ENCODE measurements around the gene ULK2. TPM values are rescaled to one million over a fixed set of nuclear protein-coding genes. Genes with fewer than 3 reads are reported as not detected.

Gene ULK2
- total RNA-seq, 1 experiment from 2014 or later = 18.8 TPM

DNA sequence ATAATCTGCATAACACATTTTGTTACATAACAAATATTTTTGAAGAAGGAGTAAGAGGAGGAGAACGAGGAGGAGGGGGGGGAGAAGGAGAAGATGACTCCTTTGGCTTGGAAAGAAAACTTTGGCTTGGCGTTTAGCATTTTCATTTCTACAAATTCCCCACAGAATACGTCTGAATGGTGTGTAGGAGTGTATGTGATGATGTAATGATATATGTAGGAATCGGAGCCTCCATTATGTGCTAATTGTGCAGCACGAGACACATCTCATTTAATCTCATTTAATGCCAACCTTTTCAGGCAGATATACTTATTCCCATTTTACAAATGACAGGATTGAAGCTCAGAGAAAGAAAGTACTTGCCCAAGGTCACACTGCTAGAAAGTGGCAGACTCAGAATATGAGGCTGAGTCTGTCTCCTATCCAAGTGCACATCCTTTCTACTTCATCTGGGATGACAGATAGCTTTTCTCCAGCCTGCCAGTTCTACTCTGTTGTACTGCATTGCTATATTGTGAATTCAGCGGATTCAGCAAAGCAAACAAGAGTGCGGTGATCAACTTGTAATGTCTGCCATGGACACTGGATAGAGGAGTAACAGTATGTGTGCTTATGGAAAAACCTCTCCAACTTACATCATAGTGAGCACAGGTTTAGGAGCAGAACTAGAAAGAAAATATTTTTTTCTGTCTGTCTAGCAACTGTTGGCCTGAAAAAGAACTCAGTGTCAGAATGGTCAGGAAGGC, 140.9 kb downstream of the ULK2 start:
- no peak for DNase-seq (ENCODE audit: low spot score)

DNA sequence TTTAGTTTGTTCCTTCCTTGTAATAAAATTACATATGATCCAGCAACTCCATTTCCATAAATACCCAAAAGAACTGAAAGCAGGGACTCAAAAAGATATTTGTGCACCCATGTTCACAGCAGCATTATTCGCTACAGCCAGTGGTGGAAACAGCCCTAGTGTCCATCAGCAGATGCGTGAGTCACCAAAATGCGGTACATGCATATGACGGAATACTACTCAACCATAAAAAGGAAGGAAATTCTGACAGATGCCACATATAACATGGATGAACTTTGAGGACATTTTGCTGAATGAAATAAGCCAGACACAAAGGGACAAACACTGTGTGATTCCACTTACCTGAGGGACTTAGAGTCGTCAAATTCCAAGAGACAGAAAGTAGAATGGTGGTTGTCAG, 142.2 kb downstream of the ULK2 start:
- no peak for DNase-seq (ENCODE audit: low spot score)

DNA sequence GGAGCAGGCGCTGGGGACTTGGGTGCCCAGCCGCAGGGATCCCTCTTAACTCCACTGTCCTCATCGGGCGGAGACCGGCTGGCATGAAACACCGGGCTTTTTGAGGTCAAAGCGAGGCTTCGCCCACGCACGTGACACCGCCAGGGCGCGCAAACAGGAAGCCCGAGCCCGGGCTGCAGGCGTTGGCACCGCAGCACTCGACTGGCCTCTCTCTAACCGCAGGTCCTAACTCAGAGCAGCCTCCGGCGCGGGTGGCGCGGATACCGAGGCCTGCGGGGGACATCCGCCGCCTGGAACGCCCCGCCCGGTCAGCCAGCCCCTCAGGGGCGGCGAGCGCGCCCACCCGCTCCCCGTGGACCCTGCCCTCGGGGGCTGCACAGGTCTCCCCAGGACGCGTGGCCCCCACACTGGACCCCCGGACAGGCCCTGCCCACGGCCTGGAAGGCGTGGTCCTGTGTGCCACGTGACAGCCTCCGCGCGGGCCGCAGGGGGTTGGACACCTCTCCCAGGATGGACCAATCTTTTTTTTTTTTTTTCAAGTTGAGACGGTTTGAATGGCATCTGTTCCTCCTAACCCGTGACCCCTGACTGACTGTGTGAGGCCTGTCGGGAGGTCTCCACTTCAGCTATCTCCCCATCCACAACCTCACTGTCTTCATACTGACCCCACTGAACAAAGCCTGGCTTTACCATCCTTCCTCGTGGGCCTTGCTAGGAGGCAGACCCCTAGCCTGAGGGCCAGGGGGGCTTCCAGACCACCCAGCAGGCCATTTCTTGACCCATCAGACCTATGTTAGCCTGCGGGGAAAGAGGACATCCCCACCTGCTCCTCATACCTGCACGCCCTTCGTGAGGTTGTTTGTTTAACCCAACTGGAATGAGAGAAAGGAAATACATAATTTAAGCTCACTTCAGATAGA, 143.0 kb downstream of the ULK2 start:
- no peak for DNase-seq (ENCODE audit: low spot score)

DNA sequence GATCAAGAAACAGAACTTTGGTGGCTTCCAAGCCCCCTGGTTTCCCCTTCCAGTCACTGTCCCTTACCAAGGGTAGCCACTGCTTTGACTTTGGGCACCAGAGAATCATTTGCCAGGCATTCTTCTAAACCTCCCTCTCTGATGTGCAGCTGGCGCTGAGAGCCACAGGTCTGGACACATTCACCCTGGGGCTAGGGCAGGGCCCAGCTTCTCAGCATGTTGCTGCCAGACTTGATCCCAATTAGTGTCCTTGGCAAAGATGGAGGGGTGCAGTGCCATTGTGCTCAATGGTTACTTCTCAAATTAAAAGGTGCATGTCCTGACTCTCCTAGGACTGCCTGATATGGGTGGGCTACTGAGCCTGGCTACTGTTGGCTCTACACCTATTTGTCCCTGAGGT, 143.8 kb downstream of the ULK2 start:
- DNase-seq (ENCODE audit: low spot score) = no peak

Other genes starting within 250 kb of the ULK2 start
- gene ALDH3A2, start 219.2 kb downstream of the ULK2 start, total RNA-seq (2014; rRNA removed; shearing (Covaris generic)) = 98.7 and 127 TPM in 2 replicates
- 1.9 and 3.1 TPM in 2 replicates for gene SLC47A2, start 151.4 kb downstream of the ULK2 start, total RNA-seq (2014; rRNA removed; shearing (Covaris generic))
- gene ALDH3A1, start 119.6 kb downstream of the ULK2 start, total RNA-seq (2014; rRNA removed; shearing (Covaris generic)) = 0.16 TPM in 1 of 2 replicates, not detected in the other
- gene AKAP10, start 109.9 kb upstream of the ULK2 start, total RNA-seq (2014; rRNA removed; shearing (Covaris generic)) = 32.8 and 35.8 TPM in 2 replicates
- gene SPECC1, start 141.4 kb upstream of the ULK2 start, total RNA-seq (2014; rRNA removed; shearing (Covaris generic)) = 87.3 and 96.6 TPM in 2 replicates

All from A172 (cell line).